ENCODE results near the gene TENT5C.

The TENT5C gene

DNA sequence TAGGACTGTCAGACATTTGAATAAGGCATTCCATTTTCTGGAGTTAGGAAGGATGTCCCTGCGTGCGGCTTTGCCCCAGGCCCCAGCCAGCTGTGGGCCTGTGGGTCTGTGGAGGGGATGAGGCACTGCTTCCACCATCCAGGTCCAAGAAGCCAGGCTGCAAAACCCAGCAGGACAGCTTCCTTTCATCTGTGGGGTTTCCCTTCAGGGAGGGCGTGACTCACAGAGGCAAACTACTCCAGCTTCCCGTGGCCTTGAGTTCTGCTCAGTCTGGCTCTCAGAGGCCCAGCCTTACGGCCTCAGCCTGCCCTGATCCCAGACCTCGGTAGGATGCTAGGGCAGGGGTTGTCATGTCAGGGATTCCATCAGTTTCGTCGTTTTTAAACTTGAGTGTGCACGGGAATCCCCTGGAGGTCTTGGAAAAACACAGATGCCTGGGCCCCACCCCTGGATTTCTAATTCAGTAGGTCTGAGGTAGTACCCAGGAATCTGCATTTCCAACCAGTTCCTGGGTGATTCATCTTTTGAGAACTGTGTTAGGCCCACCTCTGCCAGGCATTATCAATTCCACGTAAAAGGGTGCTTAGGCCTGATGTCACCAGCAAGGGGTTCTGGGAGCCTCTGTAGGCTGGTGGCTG, 32.3 kb upstream of the TENT5C start:
- no peak for DNase-seq (ENCODE audit: low read depth in 2 of 2)

DNA sequence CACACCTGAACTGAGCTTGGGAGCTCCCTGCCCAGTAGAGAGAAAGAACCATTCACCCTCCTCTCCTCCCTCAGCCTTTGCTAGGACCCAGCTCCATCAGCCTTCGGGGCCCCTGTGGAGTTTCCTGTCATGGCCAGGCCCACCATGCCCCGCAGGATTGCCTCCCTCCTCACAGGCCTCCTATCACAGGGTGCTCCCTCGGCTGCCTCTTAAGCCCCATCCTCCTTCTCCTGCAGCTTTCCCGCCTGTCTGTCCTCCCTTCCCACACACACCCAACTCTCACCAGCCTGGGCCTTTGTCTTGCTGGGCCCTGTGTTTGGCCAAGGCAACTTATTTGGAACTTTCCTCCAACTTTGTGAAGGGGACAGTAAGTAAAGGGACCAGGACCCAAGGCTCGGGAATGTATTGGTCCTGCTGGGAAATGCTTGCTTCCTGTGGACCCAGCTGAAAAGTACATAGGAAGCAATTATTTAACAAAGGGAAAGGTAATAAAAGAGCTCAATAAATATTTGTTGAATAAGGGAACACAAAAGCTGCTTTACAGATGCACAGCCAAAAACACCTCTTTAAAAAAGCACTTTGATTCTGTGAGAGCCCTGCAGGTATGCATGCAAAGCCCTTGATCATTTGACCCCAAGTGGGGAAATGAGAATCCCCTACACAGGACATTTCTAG, 31.6 kb upstream of the TENT5C start:
- DNase-seq (ENCODE audit: low read depth in 2 of 2) = no peak

DNA sequence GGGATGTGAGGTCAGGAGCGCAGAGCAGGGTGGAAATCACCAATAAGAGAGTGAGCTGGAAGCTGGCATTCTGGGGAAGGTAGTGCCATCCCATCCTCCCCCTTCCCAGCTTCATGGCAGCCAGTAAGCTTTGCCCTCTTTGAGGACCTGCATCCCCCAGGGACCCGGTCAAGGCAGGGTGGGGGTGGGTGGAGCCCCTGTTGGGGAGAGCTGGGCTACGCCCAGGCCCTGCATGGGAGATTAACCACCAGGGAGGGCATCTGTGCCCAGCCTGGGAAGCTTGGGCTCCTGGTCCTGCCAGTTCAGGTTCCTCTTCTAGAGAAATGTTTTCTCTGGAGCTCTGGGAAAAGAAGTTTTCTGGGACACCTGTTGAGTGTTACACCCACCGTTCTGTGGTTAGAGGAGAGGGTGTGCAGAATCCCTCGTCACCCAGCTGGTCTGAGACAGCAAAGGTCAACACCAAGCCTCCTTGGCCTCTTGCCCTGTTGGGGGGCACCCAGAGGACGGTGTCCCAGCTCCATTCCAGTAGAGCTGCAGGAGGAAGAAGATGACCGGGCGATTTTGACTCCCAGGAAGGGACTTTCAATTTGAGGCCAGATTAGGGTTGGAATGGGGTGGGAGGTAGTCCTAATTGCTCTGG, 30.1 kb upstream of the TENT5C start:
- no peak for DNase-seq (ENCODE audit: low read depth in 2 of 2)

DNA sequence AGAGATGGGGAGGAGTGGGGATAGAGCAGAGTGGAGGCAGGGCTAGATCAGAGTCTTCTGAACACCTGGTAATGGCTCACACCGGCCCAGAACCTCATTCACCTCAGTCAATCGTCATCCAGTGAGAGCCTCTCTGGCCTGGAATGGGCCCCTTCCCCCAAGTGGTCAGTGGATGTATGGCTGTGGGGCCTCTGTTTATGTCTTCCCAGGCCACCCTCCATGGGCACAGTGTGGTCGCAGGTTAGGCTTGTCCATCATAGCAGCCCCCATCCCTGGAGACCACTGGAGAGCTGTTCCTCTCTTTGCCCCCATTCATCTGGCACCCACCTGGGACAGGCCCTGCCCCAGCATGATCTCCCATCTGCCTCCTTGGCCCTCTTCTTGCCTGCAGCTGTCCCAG, 29.6 kb upstream of the TENT5C start:
- no peak for DNase-seq (ENCODE audit: low read depth in 2 of 2)

DNA sequence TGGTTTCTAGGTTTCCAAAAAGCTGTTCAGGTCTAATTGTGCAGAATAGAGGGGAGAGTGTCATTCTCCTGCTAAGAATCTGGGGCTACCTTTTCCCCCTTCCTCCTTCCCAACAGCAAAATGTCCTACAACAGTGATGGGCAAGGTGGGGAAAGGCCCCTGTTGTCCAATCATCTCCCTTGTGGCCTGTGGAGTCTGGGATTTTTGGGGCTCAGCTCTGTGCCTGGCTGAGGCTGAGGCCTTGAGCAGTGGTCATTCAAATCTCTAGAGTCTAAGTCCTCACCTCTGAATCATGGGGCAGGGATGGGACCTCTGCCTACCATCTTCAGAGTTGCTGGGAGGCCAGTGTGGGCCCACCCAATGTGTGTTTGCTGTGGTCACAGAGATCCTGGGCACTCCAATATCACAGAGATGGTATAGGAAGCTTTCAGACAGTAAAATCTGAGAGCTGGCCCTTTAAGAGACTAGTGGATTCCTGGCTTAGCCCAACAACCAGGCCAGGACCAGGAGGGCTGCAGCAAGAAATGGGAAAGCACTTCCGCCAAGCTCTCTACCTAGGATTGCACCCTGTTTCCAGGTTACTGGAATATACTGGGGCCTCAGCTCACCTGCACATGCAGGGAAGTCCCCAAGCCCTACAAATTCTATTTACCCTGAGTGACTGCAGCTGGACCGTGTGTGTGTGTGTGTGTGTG, 28.5 kb upstream of the TENT5C start:
- no peak for DNase-seq (ENCODE audit: low read depth in 2 of 2)

DNA sequence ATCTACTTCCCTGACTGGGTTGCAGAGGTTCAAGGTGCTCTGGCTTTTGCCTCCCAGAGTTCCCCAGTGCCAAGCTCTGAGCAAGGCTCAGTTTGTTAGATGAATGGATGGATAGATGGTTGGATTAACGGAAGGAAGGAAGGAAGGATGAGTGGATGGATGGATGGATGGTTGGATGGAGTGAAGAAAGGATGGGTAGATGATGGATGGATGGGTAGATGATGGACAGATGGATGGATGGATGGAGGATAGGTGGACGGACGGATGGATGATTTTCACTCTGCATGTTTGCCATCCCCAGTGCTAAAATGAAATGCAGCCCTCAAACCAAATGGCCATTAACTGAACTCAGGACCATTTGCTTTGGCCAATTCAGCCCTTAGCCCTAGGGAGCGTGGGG, 27.4 kb upstream of the TENT5C start:
- no peak for DNase-seq (ENCODE audit: low read depth in 2 of 2)

DNA sequence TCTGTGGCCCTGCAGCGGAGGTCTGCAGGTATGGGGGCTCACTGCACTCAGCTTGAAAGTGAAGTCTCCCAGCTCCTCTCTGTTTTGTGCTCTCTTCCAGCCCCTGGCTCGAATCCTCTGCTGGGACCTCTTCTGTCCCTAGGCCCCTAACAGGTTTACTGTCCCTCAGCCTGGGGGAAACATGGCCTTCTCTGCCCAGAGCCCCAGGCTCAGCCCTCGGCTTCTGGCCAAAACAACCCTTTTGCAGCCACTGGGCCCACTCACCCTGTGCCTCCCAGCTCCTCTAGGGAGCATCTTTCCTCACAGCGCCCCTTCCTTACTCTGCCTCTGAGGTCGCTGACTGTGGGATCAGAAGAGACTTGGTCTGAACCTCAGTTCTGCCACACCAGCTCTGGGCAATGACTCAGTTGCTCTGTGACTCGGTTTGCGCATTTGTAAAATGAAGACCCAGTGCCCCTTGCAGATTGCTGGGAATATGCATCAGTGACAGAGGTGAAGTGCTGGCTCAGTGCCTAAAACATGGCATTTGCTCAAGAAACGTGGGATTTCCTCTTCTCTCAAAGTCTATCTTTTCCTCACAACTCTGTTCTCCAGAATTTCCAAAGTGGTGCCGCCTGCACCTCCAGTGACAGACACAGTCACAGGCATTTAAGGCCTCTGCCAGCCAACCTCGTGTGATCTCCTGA, 26.5 kb upstream of the TENT5C start:
- no peak for DNase-seq (ENCODE audit: low read depth in 2 of 2)

DNA sequence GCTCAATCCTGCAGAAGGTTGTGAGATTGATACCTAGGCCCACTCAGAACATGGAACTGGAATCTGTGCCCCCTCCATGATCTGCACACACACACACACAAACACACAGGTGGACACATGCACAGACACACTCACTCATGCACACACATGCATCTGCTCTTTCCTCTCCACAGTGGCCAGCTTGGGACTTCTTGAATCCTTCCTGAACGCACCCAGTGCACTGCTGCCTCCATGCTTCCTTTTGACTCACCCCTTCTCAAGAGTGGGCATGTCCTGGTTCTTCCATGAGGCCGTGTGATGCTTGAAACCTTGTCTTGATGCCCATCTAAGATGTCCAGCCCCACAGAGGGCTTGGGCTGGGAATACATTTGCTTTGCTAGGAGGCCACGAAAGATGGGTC, 25.4 kb upstream of the TENT5C start:
- no peak for DNase-seq (ENCODE audit: low read depth in 2 of 2)

DNA sequence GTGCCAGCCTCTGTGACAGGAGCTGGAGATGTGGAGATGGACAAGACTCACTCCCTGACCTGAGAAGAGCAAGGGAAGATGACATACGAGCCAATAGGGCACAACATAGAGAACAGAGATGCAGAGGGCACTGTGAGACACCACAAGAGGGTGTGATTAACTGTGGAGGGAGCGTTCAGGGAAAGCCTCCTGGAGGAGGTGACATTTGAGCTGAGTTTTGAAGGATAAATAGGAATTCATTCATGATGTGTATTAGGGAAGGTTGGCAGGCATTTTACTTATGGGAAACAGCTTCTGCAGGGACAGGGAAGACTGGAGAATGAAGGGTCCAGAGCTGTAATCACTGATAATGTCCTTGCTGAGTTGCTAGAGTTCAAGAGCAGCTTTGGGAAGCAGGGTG, 25.0 kb upstream of the TENT5C start:
- no peak for DNase-seq (ENCODE audit: low read depth in 2 of 2)

DNA sequence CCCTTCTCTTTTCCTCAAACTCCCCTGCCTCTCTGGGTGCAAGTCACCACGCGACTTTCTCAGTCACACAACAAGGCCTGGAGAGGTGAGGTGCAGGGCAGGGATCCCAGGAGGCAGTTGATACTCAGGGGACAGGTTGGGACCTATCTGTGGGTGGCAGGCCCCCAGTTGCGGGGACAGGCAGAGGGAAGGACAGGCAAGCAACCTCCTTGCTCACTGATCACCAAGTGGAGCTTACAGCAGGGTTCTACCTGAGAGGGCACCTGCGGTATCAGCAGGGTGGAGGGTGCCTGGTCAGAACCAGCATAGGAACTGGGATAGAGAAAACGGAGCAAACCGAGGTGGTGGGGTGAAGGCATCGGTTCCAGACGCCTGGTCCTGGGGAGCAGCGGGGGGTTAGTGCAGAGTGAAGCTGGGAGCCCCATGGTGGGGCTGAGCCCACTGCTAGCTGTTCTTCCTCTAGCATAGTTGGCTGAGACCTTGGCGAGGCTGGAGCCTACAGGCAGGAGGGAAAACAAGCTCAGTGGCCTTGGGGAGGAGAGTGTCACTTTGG, 24.4 kb upstream of the TENT5C start:
- DNase-seq (ENCODE audit: low read depth in 2 of 2) = no peak

DNA sequence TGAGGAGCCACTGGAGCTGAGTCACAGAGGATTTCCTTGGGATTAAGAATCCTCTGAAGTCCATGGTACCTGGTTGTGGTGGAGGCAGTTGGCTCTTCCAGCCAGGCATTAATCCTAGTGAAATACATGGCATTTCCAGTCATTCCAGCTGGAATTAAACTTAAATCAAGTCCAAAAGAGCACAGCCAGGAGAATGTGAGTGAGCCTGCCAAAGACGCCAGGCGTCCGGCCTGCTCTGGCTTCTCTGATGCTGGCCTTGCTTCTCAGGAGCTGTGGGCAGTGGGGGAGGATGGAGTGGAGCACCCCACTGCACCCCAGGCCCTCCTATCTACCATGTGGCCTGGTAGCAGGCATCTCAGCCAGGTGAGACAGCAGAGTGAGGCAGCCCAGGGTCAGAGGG, 23.4 kb upstream of the TENT5C start:
- DNase-seq (ENCODE audit: low read depth in 2 of 2) = no peak

DNA sequence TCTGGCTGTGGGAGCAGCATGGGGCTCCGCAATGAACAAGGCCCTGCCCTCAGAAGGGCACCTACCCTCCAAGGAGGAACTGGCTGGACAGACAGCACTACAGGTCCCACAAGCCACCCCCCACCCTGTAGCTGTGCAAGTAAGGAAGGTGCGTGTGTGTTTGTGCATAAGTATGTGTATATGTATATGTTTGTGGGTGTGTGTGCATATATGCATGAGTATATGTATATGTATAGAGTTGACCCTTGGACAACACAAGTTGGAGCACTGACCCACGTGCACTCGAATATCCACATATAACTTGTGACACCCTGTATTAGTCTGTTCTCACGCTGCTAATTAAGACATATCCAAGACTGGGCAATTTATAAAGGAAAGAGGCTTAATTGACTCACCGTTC, 22.6 kb upstream of the TENT5C start:
- DNase-seq (ENCODE audit: low read depth in 2 of 2) = no peak

DNA sequence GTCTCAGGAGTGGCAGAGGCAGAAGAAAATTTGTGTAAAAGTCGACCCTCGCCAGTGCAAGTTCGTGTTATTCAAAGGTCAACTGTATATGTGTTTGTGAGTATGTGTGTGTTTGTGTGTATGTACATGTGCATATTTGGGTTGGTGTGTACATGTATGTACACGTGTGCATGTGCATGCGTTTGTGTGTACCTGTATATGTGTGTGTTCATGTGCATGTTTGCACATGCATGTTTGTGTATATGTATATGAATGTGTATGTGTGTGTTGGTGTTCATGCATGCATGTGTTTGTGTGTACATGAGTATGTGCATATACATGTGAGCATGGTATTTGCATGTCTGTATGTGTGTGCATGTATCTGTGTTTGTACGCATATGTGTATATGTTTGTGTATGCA, 21.7 kb upstream of the TENT5C start:
- no peak for DNase-seq (ENCODE audit: low read depth in 2 of 2)

DNA sequence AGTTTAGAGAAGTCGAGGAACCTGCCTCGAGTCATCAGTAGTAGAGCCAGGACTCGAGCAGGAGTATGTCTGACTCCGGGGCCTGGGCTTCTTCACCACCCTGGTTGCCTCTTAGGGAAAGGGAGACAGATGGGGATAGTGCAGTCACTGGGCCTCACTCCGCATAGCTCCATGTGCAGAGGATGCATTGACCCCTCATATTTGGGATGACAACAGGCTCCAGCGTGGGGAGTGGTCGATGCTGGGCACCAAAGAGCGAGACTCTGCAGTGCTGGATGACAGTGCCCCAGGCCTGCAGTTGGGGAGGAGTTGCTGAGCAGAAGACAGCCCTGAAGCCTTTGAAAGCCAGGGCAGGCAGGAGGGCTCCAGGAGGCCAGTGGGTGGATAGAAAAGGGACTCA, 20.8 kb upstream of the TENT5C start:
- DNase-seq (ENCODE audit: low read depth in 2 of 2) = no peak

DNA sequence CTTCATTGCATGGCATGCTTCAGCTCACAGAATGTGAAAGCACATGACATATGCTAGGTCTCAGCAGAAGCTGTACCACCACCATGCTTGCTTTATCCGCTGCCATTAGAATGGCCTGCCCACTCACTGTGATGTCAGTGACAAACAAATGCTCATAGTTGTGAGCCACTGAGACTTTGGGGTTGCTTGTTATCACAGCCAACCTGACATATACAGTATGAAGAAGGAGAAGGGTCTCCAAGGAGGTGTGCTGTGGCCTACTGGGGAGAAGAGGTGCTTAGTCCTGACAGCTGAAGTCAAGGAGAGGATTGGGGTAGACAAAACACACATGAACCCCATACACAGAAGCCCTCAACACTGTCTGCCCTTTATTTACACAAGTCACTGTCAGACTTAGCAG, 19.5 kb upstream of the TENT5C start:
- DNase-seq (ENCODE audit: low read depth in 2 of 2) = no peak

DNA sequence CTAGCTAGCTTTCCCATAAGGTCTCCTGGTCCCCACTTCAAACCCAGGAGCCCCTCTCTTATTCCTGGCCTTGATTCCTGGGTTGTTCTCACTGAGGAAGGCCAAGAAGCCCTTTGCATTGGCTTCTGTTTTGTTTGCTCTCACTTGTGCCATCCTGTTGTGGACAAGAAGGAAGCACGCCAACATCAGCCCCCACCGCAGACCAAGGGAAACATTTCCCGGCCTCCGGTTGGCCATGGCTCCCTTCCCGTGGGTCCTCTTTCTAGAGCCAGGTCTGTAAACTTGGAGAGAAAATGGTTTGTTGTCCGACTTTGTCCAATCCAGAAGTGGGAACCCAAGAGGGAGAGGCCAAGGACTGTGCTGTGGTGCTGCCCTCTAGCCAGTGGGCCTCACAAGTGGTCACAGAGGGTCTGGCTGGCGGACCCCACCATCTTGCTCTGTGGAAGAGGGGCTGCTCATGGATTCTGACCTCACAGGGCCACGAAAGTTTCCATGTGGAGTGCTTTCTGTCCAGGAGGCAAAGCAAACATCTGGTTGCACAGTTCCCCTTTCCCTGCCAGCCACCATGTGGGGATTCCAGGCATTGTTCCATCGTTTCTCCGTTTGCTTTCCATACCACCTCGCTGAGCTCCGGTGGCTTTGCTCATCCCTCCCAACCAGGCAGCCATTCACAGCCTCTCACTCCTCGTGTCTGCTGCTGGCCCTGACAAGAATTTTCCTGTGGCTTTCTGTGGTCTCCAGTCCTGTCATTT, 18.9 kb upstream of the TENT5C start:
- DNase-seq (ENCODE audit: low read depth in 2 of 2) = no peak

DNA sequence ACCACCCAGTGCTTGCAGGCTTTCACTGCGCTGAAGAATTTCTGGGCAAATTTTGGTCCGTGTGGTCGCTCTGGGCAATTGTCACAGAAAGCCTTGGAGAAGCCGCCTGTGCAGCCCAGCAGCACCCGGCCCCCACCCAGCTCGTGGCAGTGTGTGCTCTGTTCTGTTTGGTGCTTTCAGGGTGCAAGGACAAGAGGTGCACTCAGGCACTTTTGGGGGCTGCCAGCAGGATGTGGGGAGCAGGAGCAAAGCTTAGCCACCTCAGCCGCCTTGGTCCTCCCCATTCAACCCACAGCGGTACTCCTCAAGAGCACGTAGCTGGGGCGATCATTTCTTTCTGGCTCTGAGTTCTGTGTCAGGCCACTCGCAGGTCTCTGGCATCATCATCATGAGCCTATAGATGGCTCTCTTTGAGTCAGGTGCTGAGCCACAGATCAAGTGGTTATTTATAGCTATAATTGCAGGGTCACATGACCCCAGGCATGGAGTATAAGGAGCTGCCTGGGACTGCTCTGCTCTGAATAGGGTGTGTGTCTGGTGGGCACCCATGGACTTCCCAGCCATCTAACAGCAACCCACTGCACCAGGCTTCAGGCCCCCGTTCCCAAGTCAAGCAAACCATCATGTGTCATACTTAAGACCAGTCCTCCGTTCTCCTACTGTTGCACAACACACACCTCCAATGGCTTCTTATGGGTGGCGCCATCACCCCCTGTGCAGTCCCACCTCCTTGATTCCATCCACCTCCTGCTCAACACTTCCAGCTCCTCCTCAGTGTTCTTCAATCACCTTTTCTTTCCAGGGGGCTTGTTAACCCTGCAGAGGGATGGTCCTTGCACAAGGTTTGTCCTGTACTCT, 18.1 kb upstream of the TENT5C start:
- no peak for DNase-seq (ENCODE audit: low read depth in 2 of 2)

DNA sequence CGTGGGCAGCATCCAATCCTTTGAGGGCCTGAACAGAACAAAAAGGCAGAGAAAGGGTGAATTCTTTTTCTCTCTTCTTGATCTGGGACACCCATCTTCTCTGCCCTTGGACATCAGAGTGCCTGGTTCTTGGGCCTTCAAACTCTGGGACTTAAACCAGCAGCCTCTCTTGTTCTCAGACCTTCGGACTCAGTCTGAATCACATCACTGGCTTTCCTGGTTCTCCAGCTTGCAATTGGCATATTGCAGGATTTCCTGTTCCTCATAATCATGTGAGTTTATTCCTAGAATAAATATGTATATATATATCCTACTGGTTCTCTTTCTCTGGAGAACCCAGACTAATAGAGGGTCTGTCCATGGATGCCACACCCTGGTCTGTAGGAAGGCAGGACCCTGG, 16.3 kb upstream of the TENT5C start:
- DNase-seq (ENCODE audit: low read depth in 2 of 2) = no peak

DNA sequence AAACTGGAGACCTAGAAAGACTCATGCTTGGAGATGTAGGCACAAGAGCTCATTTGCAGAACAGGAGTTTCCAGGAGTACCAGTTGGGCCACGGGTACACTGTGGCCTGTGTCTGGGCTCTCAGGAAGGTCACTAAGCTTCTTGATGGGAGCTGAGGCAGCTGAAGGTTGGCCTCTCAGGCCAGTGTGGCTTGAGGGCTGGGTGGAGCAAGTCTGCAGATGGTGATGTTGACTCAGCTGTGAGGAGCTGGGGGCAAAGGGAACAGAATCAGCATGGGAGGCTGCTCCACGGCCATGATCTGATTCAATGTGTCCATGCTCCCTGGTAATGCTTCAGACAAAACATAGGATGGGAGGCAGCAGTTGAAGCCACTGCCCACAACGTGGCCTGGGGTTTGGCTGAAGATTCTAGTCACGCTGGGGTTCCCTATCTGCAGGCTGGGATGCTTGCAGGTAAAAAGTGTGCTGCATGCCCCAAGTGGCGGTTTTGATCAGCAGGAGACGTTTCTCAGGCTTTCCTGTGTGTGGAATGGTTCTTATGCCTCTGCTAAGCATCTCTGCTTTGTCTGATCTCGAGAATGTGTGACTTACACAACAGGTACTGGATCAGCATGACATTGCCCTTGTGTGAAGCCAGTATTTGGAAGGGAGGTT, 15.4 kb upstream of the TENT5C start:
- no peak for DNase-seq (ENCODE audit: low read depth in 2 of 2)

DNA sequence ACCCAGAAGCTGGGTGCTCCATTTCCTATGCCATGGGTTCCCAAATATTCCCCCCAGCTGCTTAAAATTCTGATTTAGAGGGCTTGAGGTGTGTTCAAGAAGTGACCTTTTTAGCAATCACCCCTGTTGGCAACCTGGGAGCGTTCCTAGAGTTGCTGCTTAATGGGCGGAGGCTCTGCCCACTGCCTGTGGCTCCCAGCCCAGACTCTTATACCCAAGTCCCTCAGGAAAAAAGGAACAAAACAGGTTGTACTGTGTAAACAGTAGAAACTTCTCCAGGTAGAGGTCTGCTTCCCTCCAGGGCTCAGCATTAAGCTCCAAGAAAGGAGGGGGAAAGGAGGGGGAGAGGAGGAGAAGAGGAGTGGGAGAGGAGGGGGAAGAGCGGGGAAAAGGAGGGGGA, 14.6 kb upstream of the TENT5C start:
- no peak for DNase-seq (ENCODE audit: low read depth in 2 of 2)

All from stimulated activated CD4-positive, alpha-beta T cell treated with anti-CD3 and anti-CD28 coated beads, Interleukin-1b, Interleukin-23, amount 100 ng/mL, for 4 hours (primary cell).